Common myeloid progenitor, CD34-positive (primary cell): ENCODE data around the gene SLC9B2.

ENCODE experiments used
- CTCF ChIA-PET: fragments of 350-600 bp; sonication (Branson Sonifier 250); formaldehyde crosslinking; loops from one replicate; lab custom pipeline; 2021; ENCODE audit warnings: antibody characterized with exemption; lab: Charles Lee
- POLR2A ChIA-PET: fragments of 350-600 bp; sonication (Branson Sonifier 250); formaldehyde crosslinking; loops from one replicate; lab custom pipeline; 2021; ENCODE audit warnings: antibody characterized with exemption; lab: Charles Lee
- DNase-seq, 3 donors: peaks; one replicate each; pipeline versions ENCODE4 v3.0.0 to v3.0.0-alpha.2; 2013
- H3K27ac ChIP-seq, 2 experiments: 1 replicate in 1 of 2; 2 replicates in 1 of 2; pipeline ENCODE4 v1.7.0; 2013; ENCODE audit warnings: inconsistent platforms in 2 of 2, low read length in 2 of 2, mild to moderate bottlenecking in 2 of 2, low read depth in 1 of 2, moderate library complexity in 1 of 2; ENCODE audit not compliant: severe bottlenecking in 2 of 2, insufficient read depth in 1 of 2, poor library complexity in 1 of 2
- H3K27me3 ChIP-seq, 5 experiments: replicated peaks in 2 of 5; 1 replicate in 3 of 5; 2 replicates in 2 of 5; pipeline versions ENCODE4 v1.6.1 to v1.7.0; 2013; ENCODE audit warnings: low read length in 4 of 5, mild to moderate bottlenecking in 2 of 5, moderate library complexity in 2 of 5, inconsistent platforms in 1 of 5; ENCODE audit not compliant: insufficient read depth in 5 of 5, control insufficient read depth in 4 of 5
- H3K36me3 ChIP-seq, 4 experiments: 1 replicate in 2 of 4; 2 replicates in 2 of 4; pipeline versions ENCODE4 v1.6.1 to v1.7.0; 2013; ENCODE audit warnings: low read length in 3 of 4, control low read depth in 1 of 4, mild to moderate bottlenecking in 1 of 4; ENCODE audit not compliant: control insufficient read depth in 4 of 4, insufficient read depth in 4 of 4
- H3K4me1 ChIP-seq, 4 experiments: 1 replicate in 3 of 4; 2 replicates in 1 of 4; pipeline versions ENCODE4 v1.6.1 to v1.7.1; 2013; ENCODE audit warnings: low read length in 3 of 4, mild to moderate bottlenecking in 3 of 4, control low read depth in 1 of 4, inconsistent platforms in 1 of 4, moderate library complexity in 1 of 4; ENCODE audit not compliant: control insufficient read depth in 4 of 4, insufficient read depth in 4 of 4; ENCODE audit errors: control extremely low read depth in 1 of 4
- H3K4me3 ChIP-seq, 7 experiments: 1 replicate in 4 of 7; 2 replicates in 3 of 7; pipeline versions ENCODE4 v1.5.1 to v1.7.0; 2013; ENCODE audit warnings: mild to moderate bottlenecking in 7 of 7, low read length in 6 of 7, moderate library complexity in 6 of 7, inconsistent platforms in 2 of 7, low read depth in 2 of 7, control low read depth in 1 of 7; ENCODE audit not compliant: insufficient read depth in 4 of 7, control insufficient read depth in 1 of 7; ENCODE audit errors: extremely low read depth in 1 of 7
- H3K9me3 ChIP-seq, 5 experiments: 1 replicate in 4 of 5; 2 replicates in 1 of 5; pipeline versions ENCODE4 v1.6.1 to v1.7.1; 2013; ENCODE audit warnings: low read length in 4 of 5, mild to moderate bottlenecking in 2 of 5, inconsistent platforms in 1 of 5, low read depth in 1 of 5, moderate library complexity in 1 of 5; ENCODE audit not compliant: control insufficient read depth in 4 of 5, insufficient read depth in 2 of 5; ENCODE audit errors: control extremely low read depth in 1 of 5
- WGBS: methylation state at CpG from one replicate; pipeline ENCODE4 v1.1.5; 2013; ENCODE audit not compliant: insufficient coverage; 5-methylcytosine and 5-hydroxymethylcytosine counted together

Gene SLC9B2

DNA sequence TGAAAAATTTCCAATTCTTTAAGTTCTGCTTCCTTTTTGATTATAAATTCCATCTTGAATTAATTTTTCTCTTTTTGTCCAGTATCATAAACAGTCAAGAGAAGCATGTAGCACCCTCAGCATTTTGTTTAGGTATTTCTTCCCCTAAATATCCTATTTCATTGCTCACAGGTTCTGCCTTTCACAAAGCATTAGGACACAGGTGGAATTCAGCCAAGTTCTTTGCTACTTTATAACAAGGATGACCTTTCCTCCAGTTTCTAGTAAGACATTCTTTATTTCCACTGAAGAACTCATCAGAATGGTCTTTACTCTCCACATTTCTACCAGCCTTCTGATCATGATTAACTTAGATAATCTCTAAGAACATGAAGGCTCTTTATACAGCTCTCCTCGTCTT is 64.5 kb downstream of the SLC9B2 start:
- ChIA-PET POLR2A (no interaction called here), CTCF (interaction anchor here (0.7 kb wide), 1 partner anchor 9 kb away, joined by 3 read pairs; no protein-coding TSS in a partner anchor)
- Histone ChIP-seq H3K27ac (no peak overlapping the region), H3K9me3 (no peaks in the 10 kb centered on the region), H3K4me1 (no peaks in the 10 kb centered on the region), H3K27me3 (peaks cover 0 to 11% (median under 1%) of the 10 kb centered on the region in 5 experiments), H3K36me3 (no peaks in the 10 kb centered on the region), H3K4me3 (no peak overlapping the region)
- DNase-seq: no peak
- WGBS: 83% methylated on average over 1 of the region's 1 CpG

DNA sequence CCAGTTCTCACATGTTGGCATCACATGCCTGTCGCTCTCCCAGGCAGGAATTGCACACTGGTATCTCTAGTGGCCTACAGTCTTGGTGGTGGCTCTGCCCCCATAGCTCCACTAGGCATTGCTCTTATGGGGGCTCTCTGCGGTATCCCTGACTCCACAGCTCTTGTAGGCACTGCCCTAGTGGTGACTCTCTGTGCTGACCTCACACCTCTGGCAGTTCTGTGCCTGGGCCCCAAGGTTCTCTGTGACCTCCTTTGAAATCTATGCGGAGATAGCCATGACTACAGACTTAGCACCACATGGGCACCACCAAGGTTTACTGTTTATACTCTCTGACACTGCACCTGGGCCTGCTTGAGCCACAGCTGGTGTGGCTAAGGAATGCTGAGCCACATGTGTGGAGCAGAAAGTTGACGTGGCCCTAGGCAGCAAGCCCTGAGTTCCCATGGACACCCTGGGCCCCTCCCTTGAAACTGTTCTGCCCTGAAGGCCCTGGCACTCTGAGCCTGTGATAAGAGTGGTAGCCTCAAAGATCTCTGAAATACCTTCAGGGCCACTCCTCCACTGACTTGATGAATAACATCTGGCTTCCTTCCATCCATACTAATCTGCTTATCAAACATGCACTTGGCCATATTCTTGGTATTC is 65.1 kb downstream of the SLC9B2 start:
- no peaks in the 10 kb centered on the region for H3K4me1 ChIP-seq
- H3K4me3 ChIP-seq: no peak overlapping the region
- peak in 1 of 3 donors; percentile 7 for DNase-seq
- H3K27ac ChIP-seq: no peak overlapping the region
- H3K9me3 ChIP-seq: no peaks in the 10 kb centered on the region
- 100% methylated on average over 3 of the region's 4 CpGs for WGBS
- CTCF ChIA-PET: interaction anchor here (0.8 to 1.5 kb wide), 4 partner anchors 11 to 563 kb away, joined by 3 to 12 read pairs (median 5); no protein-coding TSS in a partner anchor
- H3K27me3 ChIP-seq: peaks cover 0 to 6% (median 0%) of the 10 kb centered on the region in 5 experiments
- POLR2A ChIA-PET: no interaction called here
- no peaks in the 10 kb centered on the region for H3K36me3 ChIP-seq

- DNase-seq: no peak
- no peak overlapping the region for H3K4me3 ChIP-seq
- ChIA-PET CTCF (interaction anchor here (0.8 to 1.5 kb wide), 4 partner anchors 10 to 562 kb away, joined by 3 to 12 read pairs (median 5); no protein-coding TSS in a partner anchor), POLR2A (no interaction called here)
- H3K27ac ChIP-seq: no peak overlapping the region
- no CpG with 5 or more reads among the region's 1 CpG for WGBS
- no peaks in the 10 kb centered on the region for H3K9me3 ChIP-seq
- H3K4me1 ChIP-seq: no peaks in the 10 kb centered on the region
- no peaks in the 10 kb centered on the region for H3K36me3 ChIP-seq
- peaks cover 0 to 6% (median 0%) of the 10 kb centered on the region in 5 experiments for H3K27me3 ChIP-seq
Measured at GRCh38 chr4:103010804-103011203, 65.8 kb downstream of the SLC9B2 start.

- Histone ChIP-seq H3K36me3 (no peaks in the 10 kb centered on the region), H3K9me3 (no peaks in the 10 kb centered on the region), H3K27me3 (no peaks in the 10 kb centered on the region), H3K27ac (no peak overlapping the region), H3K4me1 (no peaks in the 10 kb centered on the region), H3K4me3 (no peak overlapping the region)
- DNase-seq: peak; percentile 71 to 89 (median 82)
- ChIA-PET POLR2A (no interaction called here), CTCF (interaction anchor here (0.6 to 3.4 kb wide), 9 partner anchors 17 to 559 kb away, joined by 3 to 45 read pairs (median 4); partner anchors contain the start of gene UBE2D3)
- WGBS: 87% methylated on average over 7 of the region's 15 CpGs
Measured at GRCh38 chr4:103008875-103009729, 67.5 kb downstream of the SLC9B2 start.

GRCh38 chr4:103002551-103002950 is 74.0 kb downstream of the SLC9B2 start:
- WGBS: 91% methylated on average over 1 of the region's 2 CpGs
- POLR2A ChIA-PET: no interaction called here
- no peaks in the 10 kb centered on the region for H3K4me1 ChIP-seq
- no peaks in the 10 kb centered on the region for H3K27me3 ChIP-seq
- no peak for DNase-seq
- peaks cover 0 to 9% (median 3%) of the 10 kb centered on the region in 5 experiments for H3K9me3 ChIP-seq
- CTCF ChIA-PET: interaction anchor here (0.6 to 1.0 kb wide), 3 partner anchors 10 to 415 kb away, joined by 3 to 5 read pairs (median 3); no protein-coding TSS in a partner anchor
- no peaks in the 10 kb centered on the region for H3K36me3 ChIP-seq
- no peak overlapping the region for H3K4me3 ChIP-seq
- H3K27ac ChIP-seq: no peak overlapping the region

- H3K4me1 ChIP-seq: no peaks in the 10 kb centered on the region
- no peaks in the 10 kb centered on the region for H3K27me3 ChIP-seq
- CTCF ChIA-PET: interaction anchor here (1.0 kb wide), 1 partner anchor 13 kb away, joined by 3 read pairs; no protein-coding TSS in a partner anchor
- DNase-seq: no peak
- no peak overlapping the region for H3K4me3 ChIP-seq
- no peaks in the 10 kb centered on the region for H3K36me3 ChIP-seq
- peaks cover 0 to 10% (median 3%) of the 10 kb centered on the region in 5 experiments for H3K9me3 ChIP-seq
- H3K27ac ChIP-seq: no peak overlapping the region
- POLR2A ChIA-PET: no interaction called here
- WGBS: no CpG with 5 or more reads among the region's 1 CpG
Measured at GRCh38 chr4:102994803-102995202, 81.8 kb downstream of the SLC9B2 start.
